Upper lobe of left lung (tissue), 6 donors: ENCODE measurements around the gene TRPM2. TPM values are rescaled to one million over a fixed set of nuclear protein-coding genes. Genes with fewer than 3 reads are reported as not detected.

ENCODE experiments used
- ATAC-seq, 2 donors: fragments of 200-7000 bp; cut with Tn5 transposase; one replicate each; pipeline ENCODE4 v1.9.1; 2022; ENCODE audit warnings: mild to moderate bottlenecking in 2 of 2, moderate library complexity in 2 of 2; ENCODE audit not compliant: low FRiP score in 2 of 2
- DNase-seq, 2 donors: peaks; one replicate each; pipeline ENCODE4 v3.0.0-alpha.2; 2019 to 2020
- H3K27ac ChIP-seq, 4 donors: fragments of 200-600 bp; sonication (generic); one replicate each; pipeline ENCODE4 v1.5.1; 2016 to 2019
- H3K27me3 ChIP-seq, 4 donors: fragments of 200-600 bp; sonication (generic); one replicate each; pipeline ENCODE4 v1.5.1; 2017 to 2019
- H3K36me3 ChIP-seq, 4 donors: fragments of 200-600 bp; sonication (generic); one replicate each; pipeline ENCODE4 v1.5.1; 2016 to 2019
- H3K4me1 ChIP-seq, 4 donors: fragments of 200-600 bp; sonication (generic); one replicate each; pipeline ENCODE4 v1.5.1; 2018 to 2019
- H3K4me3 ChIP-seq, 4 donors: fragments of 200-600 bp; sonication (generic); one replicate each; pipeline ENCODE4 v1.5.1; 2017 to 2019; ENCODE audit warnings: mild to moderate bottlenecking in 2 of 4, moderate library complexity in 1 of 4
- H3K9me3 ChIP-seq, 4 donors: fragments of 200-600 bp; sonication (generic); one replicate each; pipeline ENCODE4 v1.5.1; 2018 to 2019
- CTCF ChIP-seq, 6 experiments: fragments of 450-650 bp in 4 of 6; fragments of 200-600 bp in 2 of 6; sonication (generic) in 2 of 6; IDR thresholded peaks; one replicate each; pipeline ENCODE4 v1.5.1; 2016 to 2019; ENCODE audit warnings: antibody characterized with exemption in 6 of 6
- EP300 ChIP-seq, 4 donors: sonication (generic); formaldehyde crosslinking; IDR thresholded peaks; one replicate each; pipeline ENCODE4 v1.5.1; 2017; ENCODE audit warnings: antibody characterized with exemption in 4 of 4, control low read depth in 2 of 4
- POLR2A ChIP-seq, 4 donors: fragments of 450-650 bp; IDR thresholded peaks; one replicate each; pipeline ENCODE4 v1.5.1; 2016 to 2017; ENCODE audit warnings: antibody characterized with exemption in 4 of 4, mild to moderate bottlenecking in 2 of 4
- POLR2AphosphoS5 ChIP-seq, 2 donors: sonication (generic); formaldehyde crosslinking; IDR thresholded peaks; one replicate each; pipeline ENCODE4 v1.5.1; 2017; ENCODE audit warnings: antibody characterized with exemption in 2 of 2
- WGBS, 2 donors: methylation state at CpG; one replicate each; pipeline ENCODE4 v1.1.5; 2017 to 2018; 5-methylcytosine and 5-hydroxymethylcytosine counted together
- total RNA-seq, 6 donors: library from RNA; depleted of rRNA in 4 of 6; stranded (reverse); fragments of >200 nt in 4 of 6; gene quantifications; one replicate each; pipeline versions ENCODE4 v1.1.0 to v1.2.1, GENCODE V29; 2016 to 2021
- donor health status: DM: no; HTN: no; CAD: no; lungs with moderate emphysema.
- donor health status: DM: no; HTN: yes; CAD: no; lungs with severe emphysema.

TRPM2 gene
- total RNA-seq, 6 donors from 2014 or later: 2.2 to 37.7 (median 12.7) TPM

- no peaks in the 10 kb centered on the region for H3K36me3 ChIP-seq
- no peak overlapping the region for H3K4me3 ChIP-seq
- H3K27ac ChIP-seq: no peak overlapping the region
- TF ChIP-seq POLR2A (IDR thresholded peaks at IDR 0.05): no peak
- TF ChIP-seq EP300 (IDR thresholded peaks at IDR 0.05): no peak
- TF ChIP-seq CTCF (IDR thresholded peaks at IDR 0.05): no peak
- TF ChIP-seq POLR2AphosphoS5 (IDR thresholded peaks at IDR 0.05): no peak
- H3K4me1 ChIP-seq: no peaks in the 10 kb centered on the region
- peak in 1 of 2 donors; percentile 28 for ATAC-seq
- H3K9me3 ChIP-seq: peaks cover 2 to 5% (median 3%) of the 10 kb centered on the region in 4 donors
- peak; percentile 18 to 75 for DNase-seq
- no peaks in the 10 kb centered on the region for H3K27me3 ChIP-seq
- 77 to 78% methylated on average over 8 to 29 of the region's 30 CpGs for WGBS, 2 donors
Measured at GRCh38 chr21:44424608-44425306, 71.3 kb downstream of the TRPM2 start.

- 68 to 76% methylated on average over 25 to 39 of the region's 40 CpGs for WGBS, 2 donors
- DNase-seq (peak; percentile 14 to 68), ATAC-seq (no peak)
- Histone ChIP-seq H3K36me3 (no peaks in the 10 kb centered on the region), H3K27ac (no peak overlapping the region), H3K4me1 (no peaks in the 10 kb centered on the region), H3K27me3 (no peaks in the 10 kb centered on the region), H3K4me3 (no peak overlapping the region), H3K9me3 (peaks cover 6 to 9% (median 6%) of the 10 kb centered on the region in 4 donors)
- TF ChIP-seq POLR2AphosphoS5 (IDR thresholded peaks at IDR 0.05) (no peak), POLR2A (IDR thresholded peaks at IDR 0.05) (no peak)
Measured at GRCh38 chr21:44425307-44425894, 72.0 kb downstream of the TRPM2 start.

GRCh38 chr21:44425895-44426662, 72.7 kb downstream of the TRPM2 start:
- Histone ChIP-seq H3K27ac (no peak overlapping the region), H3K4me1 (no peaks in the 10 kb centered on the region), H3K36me3 (no peaks in the 10 kb centered on the region), H3K4me3 (no peak overlapping the region), H3K27me3 (no peaks in the 10 kb centered on the region), H3K9me3 (peaks cover 6 to 9% (median 6%) of the 10 kb centered on the region in 4 donors)
- WGBS, 2 donors: 82 to 90% methylated on average over 2 to 11 of the region's 13 CpGs
- no peak for ATAC-seq
- peak; percentile 12 to 56 for DNase-seq
- TF ChIP-seq EP300 (IDR thresholded peaks at IDR 0.05) (no peak), POLR2A (IDR thresholded peaks at IDR 0.05) (no peak), CTCF (IDR thresholded peaks at IDR 0.05) (no peak), POLR2AphosphoS5 (IDR thresholded peaks at IDR 0.05) (no peak)

- TF ChIP-seq CTCF (IDR thresholded peaks at IDR 0.05) (no peak), EP300 (IDR thresholded peaks at IDR 0.05) (no peak), POLR2AphosphoS5 (IDR thresholded peaks at IDR 0.05) (no peak), POLR2A (IDR thresholded peaks at IDR 0.05) (no peak)
- H3K27me3 ChIP-seq: no peaks in the 10 kb centered on the region
- ATAC-seq: peak; percentile 12 to 46
- H3K9me3 ChIP-seq: peaks cover 6 to 9% (median 6%) of the 10 kb centered on the region in 4 donors
- 78 to 85% methylated on average over 12 to 21 of the region's 21 CpGs for WGBS, 2 donors
- no peaks in the 10 kb centered on the region for H3K36me3 ChIP-seq
- DNase-seq: peak in 1 of 2 donors; percentile 62
- H3K27ac ChIP-seq: no peak overlapping the region
- no peaks in the 10 kb centered on the region for H3K4me1 ChIP-seq
- H3K4me3 ChIP-seq: no peak overlapping the region
Measured at GRCh38 chr21:44426663-44427191, 73.3 kb downstream of the TRPM2 start.
